GM12878 (cell line): ENCODE data around the gene SCNN1A.

Experiments used
- CTCF ChIP-seq, 3 experiments: IDR thresholded peaks in 2 of 3; conservative IDR thresholded peaks in 1 of 3; 2 replicates each; pipeline ENCODE4 v1.5.1; 2011; ENCODE audit warnings: low read depth in 3 of 3, low read length in 3 of 3, mild to moderate bottlenecking in 3 of 3, control low read depth in 2 of 3, moderate library complexity in 2 of 3, inconsistent platforms in 1 of 3, mixed read lengths in 1 of 3; ENCODE audit not compliant: control insufficient read depth in 2 of 3, insufficient read depth in 1 of 3; ENCODE audit errors: extremely low read depth in 1 of 3
- EGR1 ChIP-seq, 2 experiments: IDR thresholded peaks; 1 replicate in 1 of 2; 2 replicates in 1 of 2; pipeline ENCODE4 v1.6.1; 2011 to 2012; ENCODE audit warnings: low read depth in 2 of 2, low read length in 2 of 2, borderline replicate concordance in 1 of 2, mild to moderate bottlenecking in 1 of 2, moderate library complexity in 1 of 2
- POLR2A ChIP-seq: IDR thresholded peaks from 2 replicates; pipeline ENCODE4 v1.6.1; 2011; ENCODE audit warnings: low read depth, mild to moderate bottlenecking, low read length
- SUZ12 ChIP-seq: fragments of 200-600 bp; sonication (generic); IDR thresholded peaks from one replicate; pipeline ENCODE4 v1.6.1; 2018; ENCODE audit warnings: antibody characterized with exemption, mild to moderate bottlenecking; ENCODE audit not compliant: unreplicated experiment
- YY1 ChIP-seq: IDR thresholded peaks from 2 replicates; pipeline ENCODE4 v1.6.1; 2011; ENCODE audit warnings: low read depth, mild to moderate bottlenecking, low read length

GRCh38 chr12:6340032-6340638, 35.2 kb downstream of the SCNN1A start:
- TF ChIP-seq YY1 (no peak), EGR1 (IDR thresholded peaks at IDR 0.05; ENCODE audit: borderline replicate concordance in 1 of 2, low read depth in 2 of 2, low read length in 2 of 2) (no peak), POLR2A (no peak), CTCF (IDR thresholded peaks at IDR 0.05 in 2 of 3, conservative IDR thresholded peaks at IDR 0.05 in 1 of 3; ENCODE audit: control insufficient read depth in 2 of 3, extremely low read depth in 1 of 3, insufficient read depth in 1 of 3, low read depth in 3 of 3, low read length in 3 of 3) (no peak), SUZ12 (no peak)
